RCC 7860 (cell line): ENCODE measurements around the gene CTNNAL1.
A peak's percentile ranks its signal among the peaks of the same experiment; 100 is the strongest.
"Not testable (repeated sequence)": the region's sequence is repeated elsewhere in the genome, so short reads cannot be mapped to it uniquely, and the experiment has no call there.

Experiments used
- DNase-seq: peaks from one replicate; pipeline ENCODE4 v3.0.0-alpha.2; 2015; ENCODE audit warnings: low spot score
- FAIRE-seq: peaks from 2 replicates; lab custom pipeline; 2012; peaks lifted over from hg19 to GRCh38; lab: Jason Lieb, UNC

CTNNAL1 gene

GRCh38 chr9:109012876-109013678 is at the start of gene CTNNAL1:
TSS of gene CTNNAL1 (minus strand) at chr9:109013499. CDS start at chr9:109013442, 57 bp downstream.
- no peak for DNase-seq
- FAIRE-seq, result no peak

- FAIRE-seq, result no peak
- no peak for DNase-seq
Observed at GRCh38 chr9:109062543-109062942, 49.2 kb upstream of the CTNNAL1 start.

GRCh38 chr9:109060191-109060590 is 46.9 kb upstream of the CTNNAL1 start:
- no peak for DNase-seq
- no peak for FAIRE-seq

GRCh38 chr9:109053121-109053520 is 39.8 kb upstream of the CTNNAL1 start:
- DNase-seq, FAIRE-seq: not testable (repeated sequence)

GRCh38 chr9:109052416-109052815 is 39.1 kb upstream of the CTNNAL1 start:
- no peak for DNase-seq
- no peak for FAIRE-seq

- FAIRE-seq (no peak), DNase-seq (no peak)
Observed at GRCh38 chr9:109051733-109052132, 38.4 kb upstream of the CTNNAL1 start.

GRCh38 chr9:109050444-109050843 is 37.1 kb upstream of the CTNNAL1 start:
- FAIRE-seq, result no peak
- no peak for DNase-seq

- FAIRE-seq, result no peak
Observed at GRCh38 chr9:109048822-109049221, 35.5 kb upstream of the CTNNAL1 start.

GRCh38 chr9:109047259-109047658 is 34.0 kb upstream of the CTNNAL1 start:
- FAIRE-seq, result no peak
- DNase-seq, result no peak

More at GRCh38 chr9:109048822-109049221, 35.5 kb upstream of the CTNNAL1 start:
- no peak for DNase-seq

GRCh38 chr9:109046346-109046745 is 33.0 kb upstream of the CTNNAL1 start:
- FAIRE-seq, result no peak
- no peak for DNase-seq

- no peak for DNase-seq
- FAIRE-seq, result no peak
Observed at GRCh38 chr9:109043578-109043977, 30.3 kb upstream of the CTNNAL1 start.

GRCh38 chr9:109040571-109040970 is 27.3 kb upstream of the CTNNAL1 start:
- DNase-seq (no peak), FAIRE-seq (no peak)

- FAIRE-seq (peak; percentile 14), DNase-seq (peak; percentile 52)
Observed at GRCh38 chr9:109039539-109039938, 26.2 kb upstream of the CTNNAL1 start.

- DNase-seq (no peak), FAIRE-seq (no peak)
Observed at GRCh38 chr9:109037946-109038715, 24.8 kb upstream of the CTNNAL1 start.

GRCh38 chr9:109036744-109037680 is 23.7 kb upstream of the CTNNAL1 start:
- FAIRE-seq, result no peak
- no peak for DNase-seq

GRCh38 chr9:109035684-109036423 is 22.6 kb upstream of the CTNNAL1 start:
- peak; percentile 97 for FAIRE-seq

GRCh38 chr9:109033941-109034700 is 20.8 kb upstream of the CTNNAL1 start:
- no peak for DNase-seq
- no peak for FAIRE-seq

More at GRCh38 chr9:109035684-109036423, 22.6 kb upstream of the CTNNAL1 start:
- DNase-seq, result peak; percentile 94

- FAIRE-seq (no peak), DNase-seq (no peak)
Observed at GRCh38 chr9:109031241-109031640, 17.9 kb upstream of the CTNNAL1 start.

GRCh38 chr9:109030426-109030825 is 17.1 kb upstream of the CTNNAL1 start:
- no peak for FAIRE-seq
- no peak for DNase-seq
